ENCODE data around the gene ZNF878. TPM values are rescaled to one million over a fixed set of nuclear protein-coding genes. Genes with fewer than 3 reads are reported as not detected.
"Not testable (repeated sequence)": the region's sequence is repeated elsewhere in the genome, so short reads cannot be mapped to it uniquely, and the experiment has no call there.

Gene ZNF878
- total RNA-seq, result under 1 TPM; 0.38 to 0.49 TPM

DNA sequence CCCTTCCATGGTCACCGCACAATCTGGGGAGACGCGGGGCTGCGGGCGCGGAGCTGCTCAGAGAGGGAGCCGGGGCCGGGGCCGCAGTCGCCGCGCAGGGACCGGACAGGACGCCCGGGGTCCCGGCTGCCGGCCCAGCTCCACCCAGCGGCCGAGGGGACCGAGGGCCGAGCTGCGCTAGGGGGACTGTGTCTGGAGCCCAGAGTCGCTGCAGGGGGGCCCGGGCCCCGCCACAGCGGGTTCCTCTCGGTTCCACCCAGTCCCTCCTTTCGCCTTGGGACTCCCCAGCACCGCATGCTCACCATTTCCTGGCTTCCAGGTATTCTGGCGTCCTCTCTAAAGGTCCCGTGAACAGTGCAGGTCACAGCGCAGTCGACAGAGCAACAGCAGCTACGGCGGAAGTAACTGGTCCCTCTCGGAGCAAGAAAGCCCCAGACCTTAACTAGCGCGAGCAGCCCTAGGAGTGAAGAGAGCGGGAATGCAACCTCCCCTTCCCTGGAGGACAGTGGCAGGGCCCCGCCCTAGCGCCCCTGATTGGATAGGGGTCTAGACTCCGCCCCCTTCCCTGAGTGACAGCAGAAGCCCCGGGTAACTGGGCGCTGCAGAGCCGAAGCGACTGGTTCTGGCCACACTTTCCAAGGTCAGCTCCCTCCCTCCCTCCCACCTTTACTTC lies at the start of gene ZNF878:
TSS of gene ZNF878 (minus strand) at position 465 of the 673 bp plus-strand sequence. CDS start at position 305, 160 bp downstream.
- H3K4me3 Mint-ChIP-seq, result peak within 1 kb of the TSS; percentile 80
- intact Hi-C loops (cut with micrococcal nuclease), result loop anchor here (1.0 to 2.0 kb wide), 5 partner anchors 52 to 256 kb away; no protein-coding TSS in a partner anchor

GRCh38 chr19:12098040-12098439 lies 45.3 kb upstream of the ZNF878 start:
- peaks cover 19% of the 10 kb centered on the region for H3K36me3 Mint-ChIP-seq (ENCODE audit: low read depth)
- CTCF ChIA-PET, result no interaction called here
- H3K27ac Mint-ChIP-seq, result no peak overlapping the region
- no peak overlapping the region for H3K4me3 Mint-ChIP-seq
- intact Hi-C loops (cut with micrococcal nuclease), result loop anchor here (10.0 kb wide), 1 partner anchor 457 kb away; the partner anchor contains the start of gene ZNF564
- H3K4me1 Mint-ChIP-seq (ENCODE audit: low read depth), result peaks cover 2% of the 10 kb centered on the region
- peaks cover 9% of the 10 kb centered on the region for H3K27me3 Mint-ChIP-seq (ENCODE audit: low read depth)
- DNase-seq, result no peak
- H3K9me3 Mint-ChIP-seq, result peaks cover 6% of the 10 kb centered on the region

More for the DNA sequence above, at the start of gene ZNF878:
- DNase-seq, result peak; percentile 80
- Mint-ChIP-seq H3K27ac (no peak within 1 kb of the TSS), H3K27me3 (ENCODE audit: low read depth) (peaks cover 19% of the 10 kb centered on the region), H3K36me3 (ENCODE audit: low read depth) (peaks cover 5% of the 10 kb centered on the region), H3K9me3 (peaks cover 4% of the 10 kb centered on the region), H3K4me1 (ENCODE audit: low read depth) (peaks cover 9% of the 10 kb centered on the region)
- CTCF ChIA-PET, result interaction anchor here (0.6 to 2.3 kb wide), 5 partner anchors 77 to 255 kb away, joined by 3 to 8 read pairs (median 3); partner anchors contain the start of genes ZNF491 and ZNF763

DNA sequence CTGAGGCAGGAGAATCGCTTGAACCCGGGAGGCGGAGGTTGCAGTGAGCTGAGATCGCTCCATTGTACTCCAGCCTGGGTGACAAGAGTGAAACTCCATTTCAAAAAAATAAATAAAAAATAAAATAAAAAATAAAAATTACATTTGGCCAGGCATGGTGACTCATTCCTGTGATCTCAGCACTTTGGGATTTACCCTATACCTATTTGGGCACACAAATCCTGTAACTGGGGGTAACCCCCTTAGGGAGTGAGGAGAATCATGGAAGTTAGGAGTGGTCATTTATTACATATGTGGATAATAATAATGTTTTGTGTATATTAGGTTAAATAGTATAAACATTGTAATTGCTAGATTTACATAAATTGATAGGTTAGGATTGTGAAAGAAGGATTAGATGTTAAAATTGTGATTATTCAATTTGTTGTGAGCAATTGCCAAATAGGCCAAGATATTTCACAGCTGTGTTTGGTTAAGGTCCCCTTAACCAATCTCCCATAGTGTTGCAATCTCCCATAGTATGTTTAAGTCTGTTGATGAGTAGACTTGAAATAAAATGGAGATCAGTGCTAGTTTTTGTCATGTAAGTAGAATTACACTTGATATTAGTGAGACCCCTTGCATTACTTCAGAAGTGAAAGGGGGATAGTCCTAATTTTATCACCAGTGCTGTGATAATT lies 42.5 kb upstream of the ZNF878 start:
- peaks cover 6% of the 10 kb centered on the region for H3K4me1 Mint-ChIP-seq (ENCODE audit: low read depth)
- intact Hi-C loops (cut with micrococcal nuclease), result loop anchor here (10.0 kb wide), 1 partner anchor 460 kb away; the partner anchor contains the start of gene ZNF564
- CTCF ChIA-PET, result interaction anchor here (1.6 kb wide), 1 partner anchor 36 kb away, joined by 4 read pairs; no protein-coding TSS in a partner anchor
- H3K27ac Mint-ChIP-seq, result no peak overlapping the region
- H3K27me3 Mint-ChIP-seq (ENCODE audit: low read depth), result peaks cover 14% of the 10 kb centered on the region
- H3K4me3 Mint-ChIP-seq, result no peak overlapping the region
- peaks cover 6% of the 10 kb centered on the region for H3K9me3 Mint-ChIP-seq
- no peak for DNase-seq
- H3K36me3 Mint-ChIP-seq (ENCODE audit: low read depth), result peaks cover 21% of the 10 kb centered on the region

DNA sequence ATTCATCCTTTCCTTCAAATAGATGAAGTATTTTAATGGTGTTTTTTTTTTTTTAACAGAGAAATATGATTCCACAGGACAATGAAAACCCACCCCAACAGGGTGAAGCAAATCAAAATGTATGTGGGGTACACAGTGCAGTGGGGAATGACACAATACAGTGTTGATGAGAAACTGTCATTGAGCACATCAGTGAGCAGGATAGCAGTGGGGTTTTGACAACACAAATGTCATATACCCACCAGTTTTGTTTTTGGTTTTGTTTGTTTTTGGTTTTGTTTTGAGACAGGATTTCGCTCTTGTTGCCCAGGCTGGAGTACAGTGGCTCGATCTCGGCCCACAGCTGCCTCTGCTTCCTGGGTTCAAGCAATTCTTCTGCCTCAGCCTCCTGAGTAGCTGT lies 41.0 kb upstream of the ZNF878 start:
- Mint-ChIP-seq H3K27ac (no peak overlapping the region), H3K9me3 (peaks cover 4% of the 10 kb centered on the region), H3K4me1 (ENCODE audit: low read depth) (peaks cover 6% of the 10 kb centered on the region), H3K4me3 (no peak overlapping the region), H3K36me3 (ENCODE audit: low read depth) (peaks cover 19% of the 10 kb centered on the region), H3K27me3 (ENCODE audit: low read depth) (peaks cover 14% of the 10 kb centered on the region)
- intact Hi-C loops (cut with micrococcal nuclease), result loop anchor here (5.0 to 10.0 kb wide), 2 partner anchors 461 to 574 kb away; partner anchors contain the start of genes MAN2B1, WDR83 and ZNF564
- no peak for DNase-seq
- CTCF ChIA-PET, result no interaction called here

DNA sequence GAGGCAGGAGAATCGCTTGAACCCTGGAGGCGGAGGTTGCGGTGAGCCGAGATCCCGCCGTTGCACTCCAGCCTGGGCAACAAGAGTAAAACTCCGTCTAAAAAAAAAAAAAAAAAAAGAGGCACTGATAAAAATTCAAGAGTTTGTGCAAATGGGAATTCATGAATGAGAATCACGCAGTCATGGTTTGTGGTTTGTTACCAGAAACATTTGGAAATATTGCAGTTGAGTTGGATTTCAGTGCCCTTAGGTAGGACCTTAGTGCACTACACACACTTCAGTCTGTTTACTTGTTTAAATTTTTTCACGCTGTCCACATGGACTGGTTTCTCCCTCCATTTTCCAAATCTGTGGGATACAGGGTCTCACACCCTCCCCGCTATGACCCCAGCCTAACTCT lies 40.2 kb upstream of the ZNF878 start:
- peaks cover 18% of the 10 kb centered on the region for H3K36me3 Mint-ChIP-seq (ENCODE audit: low read depth)
- H3K4me1 Mint-ChIP-seq (ENCODE audit: low read depth), result peaks cover 6% of the 10 kb centered on the region
- no peak for DNase-seq
- intact Hi-C loops (cut with micrococcal nuclease), result loop anchor here (1.0 to 10.0 kb wide), 3 partner anchors 48 to 574 kb away; partner anchors contain the start of genes MAN2B1, WDR83 and ZNF564
- peak overlapping the region; percentile 83 for H3K4me3 Mint-ChIP-seq
- peaks cover 1% of the 10 kb centered on the region for H3K9me3 Mint-ChIP-seq
- no peak overlapping the region for H3K27ac Mint-ChIP-seq
- CTCF ChIA-PET, result interaction anchor here (1.0 to 3.9 kb wide), 3 partner anchors 33 to 49 kb away, joined by 5 to 42 read pairs (median 26); no protein-coding TSS in a partner anchor
- H3K27me3 Mint-ChIP-seq (ENCODE audit: low read depth), result peaks cover 14% of the 10 kb centered on the region

GRCh38 chr19:12092065-12092867 lies 39.5 kb upstream of the ZNF878 start:
- DNase-seq, result peak; percentile 86
- H3K9me3 Mint-ChIP-seq, result no peaks in the 10 kb centered on the region
- intact Hi-C loops (cut with micrococcal nuclease), result loop anchor here (1.0 to 10.0 kb wide), 3 partner anchors 49 to 575 kb away; partner anchors contain the start of genes MAN2B1, WDR83 and ZNF564
- H3K4me1 Mint-ChIP-seq (ENCODE audit: low read depth), result peaks cover 6% of the 10 kb centered on the region
- CTCF ChIA-PET, result interaction anchor here (1.0 to 3.9 kb wide), 5 partner anchors 30 to 129 kb away, joined by 3 to 42 read pairs (median 13); partner anchors contain the start of gene ZNF763
- peaks cover 14% of the 10 kb centered on the region for H3K27me3 Mint-ChIP-seq (ENCODE audit: low read depth)
- peaks cover 16% of the 10 kb centered on the region for H3K36me3 Mint-ChIP-seq (ENCODE audit: low read depth)
- peak overlapping the region; percentile 73 for H3K27ac Mint-ChIP-seq
- H3K4me3 Mint-ChIP-seq, result peak overlapping the region; percentile 83

- intact Hi-C loops (cut with micrococcal nuclease), result loop anchor here (1.0 to 10.0 kb wide), 3 partner anchors 32 to 576 kb away; partner anchors contain the start of genes MAN2B1, WDR83 and ZNF564
- Mint-ChIP-seq H3K4me3 (peak overlapping the region; percentile 12), H3K9me3 (peaks cover 1% of the 10 kb centered on the region), H3K36me3 (ENCODE audit: low read depth) (peaks cover 15% of the 10 kb centered on the region), H3K4me1 (ENCODE audit: low read depth) (peaks cover 6% of the 10 kb centered on the region), H3K27ac (peak overlapping the region; percentile 53), H3K27me3 (ENCODE audit: low read depth) (peaks cover 14% of the 10 kb centered on the region)
- DNase-seq, result peak; percentile 87
- CTCF ChIA-PET, result interaction anchor here (0.5 to 3.9 kb wide), 23 partner anchors 11 to 315 kb away, joined by 3 to 42 read pairs (median 4); partner anchors contain the start of genes ZNF20, ZNF440, ZNF625 and ZNF763
Observed at GRCh38 chr19:12090807-12091206, 38.0 kb upstream of the ZNF878 start.

DNA sequence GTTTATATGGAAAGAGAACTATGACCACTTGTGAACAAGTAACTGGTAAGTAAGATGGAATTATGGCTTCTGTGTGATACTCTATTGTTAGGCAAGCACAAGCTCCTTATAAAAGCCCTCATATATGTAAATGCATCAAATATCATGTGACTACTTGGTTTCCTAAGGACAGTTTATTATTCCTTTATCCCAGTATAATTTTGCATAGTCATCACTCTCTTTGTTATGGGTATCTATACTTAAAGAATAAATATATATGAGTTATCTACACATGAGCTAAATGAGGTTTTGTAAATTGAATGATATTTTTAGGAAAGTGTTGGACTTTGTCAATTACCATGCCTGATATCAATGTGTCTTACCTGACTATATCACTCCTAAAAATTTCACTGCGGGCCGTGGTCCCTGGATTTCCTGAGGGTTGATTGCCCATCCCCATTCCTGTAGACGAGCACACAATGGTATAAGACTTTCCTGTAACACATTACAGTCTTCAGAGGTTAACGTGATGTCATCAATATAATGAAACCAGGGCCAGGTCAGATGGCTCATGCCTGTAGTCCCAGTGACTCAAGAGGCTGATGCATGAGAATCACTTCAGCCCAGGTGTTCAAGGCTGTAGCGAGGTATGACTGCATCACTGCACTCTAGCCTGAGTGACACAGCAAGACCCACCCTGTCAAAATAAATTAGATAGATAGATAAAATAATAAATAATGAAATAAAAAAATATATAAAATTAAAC lies 32.5 kb upstream of the ZNF878 start:
- Mint-ChIP-seq H3K27ac (no peak overlapping the region), H3K27me3 (ENCODE audit: low read depth) (no peaks in the 10 kb centered on the region), H3K9me3 (peaks cover 16% of the 10 kb centered on the region), H3K4me3 (no peak overlapping the region), H3K36me3 (ENCODE audit: low read depth) (peaks cover 8% of the 10 kb centered on the region), H3K4me1 (ENCODE audit: low read depth) (no peaks in the 10 kb centered on the region)
- CTCF ChIA-PET, result interaction anchor here (0.7 to 1.0 kb wide), 2 partner anchors 53 to 1796 kb away, joined by 3 read pairs; no protein-coding TSS in a partner anchor
- intact Hi-C loops (cut with micrococcal nuclease), result no loop called here
- no peak for DNase-seq

GRCh38 chr19:12083336-12083735 lies 30.6 kb upstream of the ZNF878 start:
- intact Hi-C loops (cut with micrococcal nuclease); H3K27ac Mint-ChIP-seq; H3K4me3 Mint-ChIP-seq; H3K27me3 Mint-ChIP-seq (ENCODE audit: low read depth); H3K4me1 Mint-ChIP-seq (ENCODE audit: low read depth); DNase-seq: not testable (repeated sequence)
- H3K9me3 Mint-ChIP-seq, result peaks cover 29% of the 10 kb centered on the region
- CTCF ChIA-PET, result interaction anchor here (1.3 to 1.5 kb wide), 2 partner anchors 24 to 120 kb away, joined by 3 read pairs; no protein-coding TSS in a partner anchor
- H3K36me3 Mint-ChIP-seq (ENCODE audit: low read depth), result peaks cover 14% of the 10 kb centered on the region

DNA sequence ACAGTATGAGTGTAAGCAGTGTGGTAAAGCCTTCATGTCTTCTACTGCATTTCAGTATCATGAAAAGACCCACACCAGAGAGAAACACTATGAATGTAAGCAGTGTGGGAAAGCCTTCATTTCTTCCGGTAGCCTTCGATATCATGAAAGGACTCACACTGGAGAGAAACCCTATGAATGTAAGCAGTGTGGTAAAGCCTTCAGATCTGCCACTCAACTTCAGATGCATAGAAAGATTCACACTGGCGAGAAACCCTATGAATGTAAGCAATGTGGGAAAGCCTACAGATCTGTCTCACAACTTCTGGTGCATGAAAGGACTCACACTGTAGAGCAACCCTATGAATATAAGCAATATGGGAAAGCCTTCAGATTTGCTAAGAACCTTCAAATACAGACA lies 24.6 kb upstream of the ZNF878 start:
- CTCF ChIA-PET, result no interaction called here
- Mint-ChIP-seq H3K36me3 (ENCODE audit: low read depth) (peaks cover 62% of the 10 kb centered on the region), H3K4me3 (no peak overlapping the region), H3K27ac (no peak overlapping the region), H3K9me3 (peaks cover 67% of the 10 kb centered on the region), H3K27me3 (ENCODE audit: low read depth) (no peaks in the 10 kb centered on the region), H3K4me1 (ENCODE audit: low read depth) (no peaks in the 10 kb centered on the region)
- no peak for DNase-seq
- intact Hi-C loops (cut with micrococcal nuclease), result no loop called here

DNA sequence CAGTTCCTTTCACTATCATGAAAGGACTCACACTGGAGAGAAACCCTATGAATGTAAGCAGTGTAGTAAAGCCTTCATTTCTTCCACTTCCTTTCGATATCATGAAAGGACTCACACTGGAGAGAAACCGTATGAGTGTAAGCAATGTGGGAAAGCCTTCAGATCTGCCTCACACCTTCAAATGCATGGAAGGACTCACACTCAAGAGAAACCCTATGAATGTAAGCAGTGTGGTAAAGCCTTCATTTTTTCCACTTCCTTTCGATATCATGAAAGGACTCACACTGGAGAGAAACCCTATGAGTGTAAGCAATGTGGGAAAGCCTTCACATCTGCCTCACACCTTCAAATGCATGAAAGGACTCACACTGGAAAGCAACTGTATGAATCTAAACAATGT lies 23.6 kb upstream of the ZNF878 start:
- H3K36me3 Mint-ChIP-seq (ENCODE audit: low read depth), result peaks cover 61% of the 10 kb centered on the region
- H3K27ac Mint-ChIP-seq; CTCF ChIA-PET; intact Hi-C loops (cut with micrococcal nuclease); H3K4me1 Mint-ChIP-seq (ENCODE audit: low read depth); DNase-seq; H3K4me3 Mint-ChIP-seq; H3K27me3 Mint-ChIP-seq (ENCODE audit: low read depth): not testable (repeated sequence)
- H3K9me3 Mint-ChIP-seq, result peaks cover 68% of the 10 kb centered on the region

All from activated naive CD4-positive, alpha-beta T cell treated with anti-CD3 and anti-CD28 coated beads for 36 hours (primary cell).